ENCODE results near the gene LARGE1. TPM values are rescaled to one million over a fixed set of nuclear protein-coding genes. Genes with fewer than 3 reads are reported as not detected.

The LARGE1 gene
- total RNA-seq, 2 donors from 2014 or later, result 80.5 to 101 TPM

- no peaks in the 10 kb centered on the region for H3K27me3 ChIP-seq
- TF ChIP-seq CTCF (IDR thresholded peaks at IDR 0.05), result no peak
- peaks cover 25% of the 10 kb centered on the region for H3K36me3 ChIP-seq
- no peaks in the 10 kb centered on the region for H3K4me1 ChIP-seq
- H3K9me3 ChIP-seq, result no peaks in the 10 kb centered on the region
- H3K4me3 ChIP-seq, result no peak overlapping the region
- no peak for DNase-seq (ENCODE audit: low spot score)
- no peak overlapping the region for H3K27ac ChIP-seq
Observed at GRCh38 chr22:33332538-33332937, 587.7 kb downstream of the LARGE1 start.

GRCh38 chr22:33331017-33331416 is 589.3 kb downstream of the LARGE1 start:
- H3K9me3 ChIP-seq, result no peaks in the 10 kb centered on the region
- no peak for DNase-seq (ENCODE audit: low spot score)
- TF ChIP-seq CTCF (IDR thresholded peaks at IDR 0.05), result no peak
- no peak overlapping the region for H3K4me3 ChIP-seq
- no peaks in the 10 kb centered on the region for H3K27me3 ChIP-seq
- H3K36me3 ChIP-seq, result peaks cover 9% of the 10 kb centered on the region
- H3K4me1 ChIP-seq, result peaks cover 0 to 9% of the 10 kb centered on the region in 2 donors
- no peak overlapping the region for H3K27ac ChIP-seq

GRCh38 chr22:33330534-33330933 is 589.7 kb downstream of the LARGE1 start:
- no peaks in the 10 kb centered on the region for H3K27me3 ChIP-seq
- no peak for TF ChIP-seq CTCF (IDR thresholded peaks at IDR 0.05)
- no peak overlapping the region for H3K27ac ChIP-seq
- no peaks in the 10 kb centered on the region for H3K9me3 ChIP-seq
- DNase-seq (ENCODE audit: low spot score), result no peak
- peaks cover 0 to 13% of the 10 kb centered on the region in 2 donors for H3K4me1 ChIP-seq
- no peak overlapping the region for H3K4me3 ChIP-seq
- peaks cover 5% of the 10 kb centered on the region for H3K36me3 ChIP-seq

GRCh38 chr22:33329398-33329797 is 590.9 kb downstream of the LARGE1 start:
- Histone ChIP-seq H3K4me1 (peaks cover 0 to 16% of the 10 kb centered on the region in 2 donors), H3K4me3 (no peak overlapping the region), H3K27me3 (no peaks in the 10 kb centered on the region), H3K9me3 (no peaks in the 10 kb centered on the region), H3K27ac (no peak overlapping the region), H3K36me3 (peaks cover 5% of the 10 kb centered on the region)
- no peak for DNase-seq (ENCODE audit: low spot score)
- TF ChIP-seq CTCF (IDR thresholded peaks at IDR 0.05), result no peak

- Histone ChIP-seq H3K4me1 (peaks cover 0 to 16% of the 10 kb centered on the region in 2 donors), H3K27ac (no peak overlapping the region), H3K36me3 (peaks cover 5% of the 10 kb centered on the region), H3K4me3 (no peak overlapping the region), H3K9me3 (no peaks in the 10 kb centered on the region), H3K27me3 (no peaks in the 10 kb centered on the region)
- DNase-seq (ENCODE audit: low spot score), result no peak
- TF ChIP-seq CTCF (IDR thresholded peaks at IDR 0.05), result no peak
Observed at GRCh38 chr22:33328789-33329296, 591.4 kb downstream of the LARGE1 start.

- TF ChIP-seq CTCF (IDR thresholded peaks at IDR 0.05), result no peak
- DNase-seq (ENCODE audit: low spot score), result no peak
- Histone ChIP-seq H3K4me3 (no peak overlapping the region), H3K36me3 (peaks cover 9% of the 10 kb centered on the region), H3K9me3 (no peaks in the 10 kb centered on the region), H3K27me3 (no peaks in the 10 kb centered on the region), H3K4me1 (peaks cover 0 to 16% of the 10 kb centered on the region in 2 donors), H3K27ac (no peak overlapping the region)
Observed at GRCh38 chr22:33327348-33327860, 592.9 kb downstream of the LARGE1 start.

All from right atrium auricular region (tissue), 2 donors.